GM11168 (cell line): ENCODE measurements around the gene MLLT10.
"Not testable (repeated sequence)": the region's sequence is repeated elsewhere in the genome, so short reads cannot be mapped to it uniquely, and the experiment has no call there.

Experiments
- in situ Hi-C: fragments of 300-500 bp; cut with MboI; formaldehyde crosslinking; loops from one replicate; pipeline ENCODE4 v1.12.0; 2022; ENCODE audit warnings: low sequenced_read_pairs; ENCODE audit not compliant: unreplicated experiment

Gene MLLT10

GRCh38 chr10:21525367-21526187 is 8.5 kb upstream of the MLLT10 start, which contains the start of gene SKIDA1:
SKIDA1 (minus strand) TSS chr10:21525682; CDS start chr10:21517822, 7,860 bp downstream.
- in situ Hi-C loops: no loop called here

- in situ Hi-C loops: no loop called here
Measured at GRCh38 chr10:21526188-21526859, 7.7 kb upstream of the MLLT10 start.

GRCh38 chr10:21526860-21527597 is 7.0 kb upstream of the MLLT10 start:
- in situ Hi-C loops: no loop called here

GRCh38 chr10:21527598-21528235 is 6.3 kb upstream of the MLLT10 start:
- in situ Hi-C loops: no loop called here

DNA sequence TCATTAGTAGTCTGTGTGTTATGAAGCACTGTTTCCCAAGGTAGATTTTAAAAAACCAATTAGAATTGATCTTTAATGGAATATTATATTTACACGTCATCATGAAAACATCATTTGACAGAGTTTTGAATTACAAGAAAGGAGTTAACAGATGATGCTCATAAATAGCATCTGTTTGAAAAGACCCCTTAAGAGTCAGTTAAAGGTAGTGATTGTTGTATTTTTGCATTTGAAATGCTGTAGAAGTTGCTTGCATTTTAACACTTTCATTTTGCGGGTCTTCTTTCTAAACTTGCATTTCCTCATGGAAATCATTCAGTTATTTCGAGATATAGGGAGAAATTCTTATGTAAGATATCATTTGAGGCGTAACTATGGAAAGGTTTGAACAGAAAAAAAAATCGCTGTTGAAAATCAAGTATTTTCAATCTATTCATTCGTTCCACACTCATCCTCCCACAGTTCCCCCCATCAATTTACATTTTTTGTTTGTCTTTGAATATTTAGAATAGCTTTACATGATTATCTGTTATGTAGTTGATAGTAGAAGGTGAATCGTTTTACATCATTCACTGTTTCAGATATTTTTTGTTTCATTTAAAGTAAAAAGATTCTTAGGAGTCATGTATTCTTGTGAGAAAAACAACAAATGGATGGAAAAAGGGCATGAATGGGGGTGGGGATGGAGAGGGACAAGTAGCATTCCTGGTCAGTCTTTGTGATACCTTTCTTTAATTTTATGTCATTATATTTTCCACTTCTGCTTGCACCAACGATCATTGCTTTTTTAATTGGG is 5.6 kb upstream of the MLLT10 start:
- in situ Hi-C loops: no loop called here

- in situ Hi-C loops: no loop called here
Measured at GRCh38 chr10:21529032-21529910, 4.8 kb upstream of the MLLT10 start.

DNA sequence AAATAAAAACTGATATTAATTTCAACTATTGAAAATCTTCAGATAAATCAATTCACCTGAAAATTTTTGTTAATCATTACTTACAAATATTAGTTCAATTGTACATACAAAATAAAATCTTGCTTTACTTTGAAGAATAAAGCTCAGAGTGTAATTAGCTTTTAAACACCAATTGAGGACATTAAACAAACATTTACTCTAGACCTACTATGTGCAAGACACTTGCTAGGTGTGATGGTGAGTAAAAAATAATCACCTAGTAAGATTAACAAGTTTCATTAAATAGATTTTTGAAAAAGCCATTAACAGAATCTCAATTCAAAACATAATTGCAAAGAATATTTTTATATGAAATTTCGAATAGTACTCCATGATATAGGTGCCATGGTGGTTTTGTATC is 3.9 kb upstream of the MLLT10 start:
- in situ Hi-C loops: no loop called here

DNA sequence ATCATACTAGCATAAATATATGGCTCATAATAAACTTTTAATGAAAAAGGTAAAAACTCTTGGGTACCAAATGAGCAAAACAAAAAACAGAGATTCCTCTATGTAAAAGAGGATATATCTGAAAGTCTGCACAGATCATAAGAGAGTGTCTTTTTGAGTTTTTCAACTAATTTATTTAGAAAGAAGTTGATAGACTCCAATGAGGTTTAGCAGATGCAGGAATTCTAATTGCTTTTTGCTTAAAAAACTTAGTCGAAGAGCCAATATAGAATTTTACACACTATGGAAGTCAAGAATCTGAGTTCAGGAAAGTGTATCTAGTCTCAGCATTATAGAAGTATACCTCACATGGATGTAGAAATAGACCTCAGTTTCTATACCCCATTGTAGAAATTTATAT is 3.4 kb upstream of the MLLT10 start:
- in situ Hi-C loops: no loop called here

DNA sequence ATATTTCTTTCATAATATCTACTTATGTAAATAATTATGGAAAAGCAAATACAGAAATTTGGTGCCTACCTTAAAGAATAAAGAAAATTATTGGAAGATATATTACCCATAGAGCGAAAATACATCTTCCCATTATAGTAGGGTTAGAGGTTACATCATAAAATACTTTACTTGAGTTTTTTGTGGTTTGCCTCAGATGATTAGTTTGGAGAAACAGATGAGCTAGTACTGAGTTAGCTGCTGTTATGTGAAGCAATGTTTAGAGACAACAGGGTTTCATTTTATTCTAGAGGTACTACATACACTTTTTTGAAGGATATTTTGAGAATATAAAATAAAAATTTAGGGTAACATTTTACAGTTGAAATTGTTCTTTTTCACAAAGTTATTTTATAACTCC is 2.9 kb upstream of the MLLT10 start:
- in situ Hi-C loops: no loop called here

DNA sequence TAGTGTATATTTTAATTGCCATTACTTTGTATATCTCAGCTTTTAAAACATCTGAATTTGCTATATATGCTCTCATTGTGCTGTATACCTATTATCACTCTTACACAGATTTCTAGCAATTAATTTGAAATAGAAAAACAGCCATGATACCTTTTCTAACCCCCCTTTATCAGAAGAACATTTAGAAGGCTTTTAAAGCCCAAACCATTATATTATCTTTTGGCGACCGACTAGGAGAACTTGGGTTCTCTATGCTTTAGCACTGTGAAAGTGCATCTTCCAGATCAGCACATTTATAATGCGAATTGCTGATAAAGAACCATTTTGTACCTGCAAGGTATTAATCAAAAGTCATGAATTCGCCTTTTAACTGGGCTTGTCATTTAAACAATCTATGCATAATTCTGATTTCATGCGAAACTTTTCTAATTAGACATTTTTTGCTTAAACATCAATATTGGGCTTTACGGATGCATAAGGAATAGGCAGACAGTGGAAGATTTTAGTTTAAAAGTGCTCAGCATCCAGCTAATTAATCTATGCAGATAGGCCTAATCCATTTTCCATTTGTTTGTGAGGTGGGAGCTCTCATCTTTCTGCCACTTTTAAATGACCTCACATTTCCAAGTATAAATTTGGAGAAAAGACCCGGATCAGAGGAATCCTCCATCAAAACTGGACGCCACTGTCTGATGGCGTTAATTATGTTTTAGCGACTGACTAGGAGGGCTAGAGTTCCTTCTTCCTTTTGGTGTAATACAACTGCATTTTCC is 1.2 kb upstream of the MLLT10 start:
- in situ Hi-C loops: no loop called here

DNA sequence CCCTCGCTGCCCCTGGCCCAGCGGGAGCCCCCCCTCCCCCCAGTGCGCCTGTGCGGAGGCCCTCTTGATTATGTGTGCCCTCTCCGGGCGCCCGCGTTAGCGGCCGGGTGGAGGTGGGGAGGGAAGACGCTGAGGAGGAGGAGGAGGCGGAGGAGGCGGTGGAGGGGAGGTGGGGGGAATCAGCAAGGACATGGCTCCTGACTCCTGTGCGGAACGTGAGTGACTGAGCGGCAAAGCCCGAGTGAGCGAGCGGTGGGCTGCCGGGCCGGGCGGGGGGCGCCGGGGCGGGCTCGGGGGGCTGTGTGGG is 201 bp downstream of the MLLT10 start:
- in situ Hi-C loops: no loop called here

DNA sequence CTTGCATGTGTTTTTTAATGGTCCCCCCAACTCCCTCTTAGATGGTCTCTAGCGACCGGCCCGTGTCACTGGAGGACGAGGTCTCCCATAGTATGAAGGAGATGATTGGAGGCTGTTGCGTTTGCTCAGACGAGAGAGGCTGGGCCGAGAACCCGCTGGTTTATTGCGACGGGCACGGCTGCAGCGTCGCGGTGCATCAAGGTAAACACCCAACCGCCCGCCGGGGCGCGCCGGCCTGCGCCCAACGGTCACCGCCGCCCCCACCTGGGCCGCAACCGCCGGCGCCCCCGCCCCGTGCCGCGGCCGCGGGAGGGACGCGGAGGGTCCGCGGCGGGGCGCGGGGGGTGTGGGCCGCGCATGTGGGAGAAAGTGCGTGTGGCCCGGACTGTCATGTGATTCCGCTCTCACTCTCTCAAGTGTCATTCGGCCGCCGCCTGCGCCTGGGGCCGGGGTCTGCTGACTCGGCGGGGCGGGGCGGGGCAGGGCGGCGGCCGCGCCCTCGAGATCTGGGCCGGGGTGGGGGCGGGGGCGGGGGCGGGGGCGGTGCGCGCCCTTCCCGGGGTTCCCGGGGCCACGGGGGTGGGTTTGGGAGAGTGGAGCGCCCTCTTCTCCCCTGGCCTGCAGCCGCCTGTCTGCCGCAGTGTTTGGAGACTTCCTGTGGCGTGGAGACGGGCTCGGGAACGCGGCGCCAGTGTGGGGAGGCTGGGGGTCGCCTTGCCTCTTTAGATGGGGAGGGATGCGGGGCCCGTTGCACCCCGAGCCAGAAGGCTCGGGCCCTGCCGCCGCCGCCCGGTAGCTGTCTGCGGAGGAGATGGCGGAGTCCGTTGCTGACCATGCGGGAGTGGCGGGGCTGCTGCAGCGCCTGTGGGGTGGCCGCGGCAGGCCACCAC is 817 bp downstream of the MLLT10 start:
- in situ Hi-C loops: no loop called here

- in situ Hi-C loops: no loop called here
Measured at GRCh38 chr10:21535494-21535965, 1.5 kb downstream of the MLLT10 start.

DNA sequence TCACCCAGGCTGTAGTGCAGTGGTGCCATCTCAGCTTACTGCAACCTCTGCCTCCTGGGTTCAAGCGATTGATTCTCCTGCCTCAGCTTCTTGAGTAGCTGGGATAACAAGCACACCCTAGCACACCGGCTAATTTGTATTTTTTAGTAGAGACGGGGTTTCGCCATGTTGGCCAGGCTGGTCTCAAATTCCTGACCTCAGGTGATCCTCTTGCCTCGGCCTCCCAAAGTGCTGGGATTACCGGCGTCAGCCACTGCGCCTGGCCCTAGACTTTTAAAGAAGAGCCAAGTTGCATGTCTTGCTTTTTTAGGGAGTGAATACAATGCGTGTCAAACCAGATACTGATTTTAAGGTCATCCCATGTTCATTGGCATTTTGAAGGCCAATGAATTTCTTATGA is 1.9 kb downstream of the MLLT10 start:
- in situ Hi-C loops: not testable (repeated sequence)

- in situ Hi-C loops: no loop called here
Measured at GRCh38 chr10:21536874-21537273, 2.8 kb downstream of the MLLT10 start.

GRCh38 chr10:21540701-21541100 is 6.7 kb downstream of the MLLT10 start:
- in situ Hi-C loops: not testable (repeated sequence)

GRCh38 chr10:21547246-21547645 is 13.2 kb downstream of the MLLT10 start:
- in situ Hi-C loops: no loop called here
